Activated T-cell treated with anti-CD3 and anti-CD28 coated beads, Interleukin-2, amount 50 U/mL, for 72 hours (primary cell): Measurements from ENCODE around the gene NRM. TPM values are rescaled to one million over a fixed set of nuclear protein-coding genes. Genes with fewer than 3 reads are reported as not detected.
A peak's percentile ranks its signal among the peaks of the same experiment; 100 is the strongest.
"Not testable (repeated sequence)": the region's sequence is repeated elsewhere in the genome, so short reads cannot be mapped to it uniquely, and the experiment has no call there.

Experiments used
- ATAC-seq, 2 donors: fragments of 150-1000 bp; cut with Tn5 transposase; replicated peaks in 1 of 2; 2 replicates each; pipeline ENCODE4 v1.10.0; 2021; ENCODE audit warnings: moderate library complexity in 2 of 2, mild to moderate bottlenecking in 1 of 2
- DNase-seq, 2 donors: peaks; one replicate each; pipeline ENCODE4 v3.0.0; 2021 to 2022; ENCODE audit warnings: mixed read lengths in 1 of 2
- H3K27ac Mint-ChIP-seq: one replicate; pipeline ENCODE4 v1.8.0; 2022; ENCODE audit warnings: mild to moderate bottlenecking, moderate library complexity, mixed read lengths
- H3K27me3 Mint-ChIP-seq: one replicate; pipeline ENCODE4 v1.8.0; 2022; ENCODE audit warnings: low read depth, mixed read lengths
- H3K36me3 Mint-ChIP-seq, 2 donors: one replicate each; pipeline ENCODE4 v1.8.0; 2022; ENCODE audit warnings: mixed read lengths in 2 of 2, mild to moderate bottlenecking in 1 of 2; ENCODE audit not compliant: insufficient read depth in 2 of 2
- H3K4me1 Mint-ChIP-seq: one replicate; pipeline ENCODE4 v1.8.0; 2022; ENCODE audit warnings: low read depth, mixed read lengths
- H3K4me3 Mint-ChIP-seq, 2 donors: one replicate each; pipeline ENCODE4 v1.8.0; 2022; ENCODE audit warnings: mild to moderate bottlenecking in 2 of 2, mixed read lengths in 2 of 2, moderate library complexity in 2 of 2
- H3K9me3 Mint-ChIP-seq, 2 donors: one replicate each; pipeline ENCODE4 v1.8.0; 2022; ENCODE audit warnings: mixed read lengths in 2 of 2
- total RNA-seq, 2 donors: library from RNA; stranded (reverse); gene quantifications; one replicate each; pipeline ENCODE4 v1.2.3, GENCODE V29; 2022

The NRM gene
- total RNA-seq, 2 donors from 2014 or later, result 26.9 to 29.6 TPM

DNA sequence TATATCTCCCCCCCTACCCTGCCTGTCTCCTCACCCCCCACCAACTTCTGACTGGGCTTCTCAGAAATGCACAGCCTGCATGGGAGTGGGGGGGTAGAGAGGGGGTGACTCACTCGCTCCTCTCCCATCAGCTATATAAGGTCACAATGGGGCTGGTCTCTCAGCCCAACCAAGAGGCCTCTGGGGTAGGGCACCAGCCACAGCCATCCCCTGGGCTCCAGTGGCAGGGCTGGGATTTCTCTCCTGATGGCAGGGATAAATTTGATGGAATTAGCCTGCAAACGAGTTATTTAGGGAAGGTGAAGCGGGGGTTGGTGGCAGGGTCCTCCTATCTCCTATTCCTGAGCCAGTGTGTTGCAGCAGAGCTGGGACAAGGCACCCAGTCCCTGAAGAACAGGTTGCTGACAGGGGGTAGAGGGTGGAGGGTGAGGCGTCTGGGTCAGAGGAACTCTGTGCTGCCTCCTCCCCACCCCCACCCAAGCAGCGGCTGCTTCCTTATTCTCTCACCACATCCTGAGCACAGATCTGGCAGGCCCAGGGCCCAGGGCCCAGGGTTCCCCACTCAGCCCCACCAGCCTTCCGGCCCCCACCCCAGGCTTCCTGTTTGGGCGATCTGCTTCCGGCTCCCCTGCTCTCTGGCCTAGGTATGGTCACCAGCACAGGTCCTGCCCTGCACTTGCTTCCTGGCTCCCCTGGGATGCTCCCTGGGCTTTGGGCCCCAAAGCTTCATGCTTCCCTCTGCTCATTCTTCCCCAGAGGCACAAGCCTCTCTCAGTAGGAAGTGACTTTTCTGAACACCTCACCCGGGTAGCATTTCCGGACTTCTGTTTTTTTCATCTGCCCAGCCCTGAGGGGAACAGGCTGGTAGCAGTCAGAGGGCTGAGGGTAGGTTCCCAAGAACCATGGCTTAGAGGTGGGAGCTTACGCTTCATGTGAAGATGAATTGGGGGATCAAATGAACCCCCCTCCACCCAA is 8.4 kb downstream of the NRM start:
- ATAC-seq (peak; percentile 69 to 75), DNase-seq (peak; percentile 90)
- H3K4me3 Mint-ChIP-seq, result peak overlapping the region; percentile 96 to 98
- H3K27me3 Mint-ChIP-seq, result no peaks in the 10 kb centered on the region
- peaks cover 40 to 62% of the 10 kb centered on the region in 2 donors for H3K36me3 Mint-ChIP-seq
- peaks cover 33% of the 10 kb centered on the region for H3K4me1 Mint-ChIP-seq
- no peaks in the 10 kb centered on the region for H3K9me3 Mint-ChIP-seq
- H3K27ac Mint-ChIP-seq, result peak overlapping the region; percentile 94

- peak overlapping the region; percentile 96 to 98 for H3K4me3 Mint-ChIP-seq
- no peaks in the 10 kb centered on the region for H3K27me3 Mint-ChIP-seq
These were observed 9.0 kb downstream of the NRM start for GRCh38 chr6:30681766-30682142.

GRCh38 chr6:30679765-30680535 is 10.8 kb downstream of the NRM start:
- ATAC-seq (no peak), DNase-seq (no peak)
- no peaks in the 10 kb centered on the region for H3K27me3 Mint-ChIP-seq
- peaks cover 34 to 53% of the 10 kb centered on the region in 2 donors for H3K36me3 Mint-ChIP-seq
- peak overlapping the region; percentile 96 to 98 for H3K4me3 Mint-ChIP-seq
- no peaks in the 10 kb centered on the region for H3K9me3 Mint-ChIP-seq
- H3K4me1 Mint-ChIP-seq, result peaks cover 33% of the 10 kb centered on the region
- peak overlapping the region; percentile 89 for H3K27ac Mint-ChIP-seq

More at GRCh38 chr6:30681766-30682142, 9.0 kb downstream of the NRM start:
- ATAC-seq (peak in 1 of 2 donors; percentile 1), DNase-seq (peak in 1 of 2 donors; percentile 27)
- H3K9me3 Mint-ChIP-seq, result no peaks in the 10 kb centered on the region
- H3K4me1 Mint-ChIP-seq, result peaks cover 33% of the 10 kb centered on the region
- H3K36me3 Mint-ChIP-seq, result peaks cover 40 to 60% of the 10 kb centered on the region in 2 donors
- H3K27ac Mint-ChIP-seq, result peak overlapping the region; percentile 94

GRCh38 chr6:30678964-30679726 is 11.6 kb downstream of the NRM start:
- ATAC-seq (peak; percentile 49 to 50), DNase-seq (peak; percentile 90 to 96)
- Mint-ChIP-seq H3K9me3 (no peaks in the 10 kb centered on the region), H3K27me3 (no peaks in the 10 kb centered on the region), H3K4me1 (peaks cover 33% of the 10 kb centered on the region), H3K36me3 (peaks cover 31 to 48% of the 10 kb centered on the region in 2 donors), H3K4me3 (peak overlapping the region; percentile 96 to 98), H3K27ac (peak overlapping the region; percentile 89)

DNA sequence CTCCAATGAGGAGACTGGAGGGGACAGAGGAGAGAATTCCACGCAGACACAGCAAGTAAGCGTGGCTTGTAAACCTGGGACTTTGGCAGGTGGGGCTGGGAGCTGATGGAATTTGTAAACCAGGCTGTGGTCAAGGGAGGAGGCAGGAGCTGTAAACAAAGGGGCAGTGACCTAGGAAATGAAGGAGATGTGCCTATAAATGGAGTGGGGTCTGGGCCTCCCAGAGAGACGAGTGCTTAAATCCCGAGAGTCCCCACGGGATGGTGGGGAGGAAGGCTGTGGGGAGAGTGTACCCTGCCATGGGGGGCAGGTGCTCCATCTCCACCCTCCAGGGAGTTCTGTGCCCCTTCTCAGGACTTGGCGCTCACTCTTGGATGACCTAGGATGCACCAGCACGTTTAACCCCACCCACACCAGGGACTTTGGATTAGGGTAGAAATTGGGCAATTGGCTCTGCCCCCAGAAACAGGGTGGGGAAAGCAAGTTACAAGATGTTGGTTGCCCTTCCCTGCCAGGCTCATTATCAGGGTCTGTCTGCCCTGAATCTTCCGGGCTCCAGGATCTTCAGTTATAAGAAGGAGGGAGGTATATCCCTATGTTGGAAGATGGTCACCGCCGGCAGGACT is 14.0 kb downstream of the NRM start:
- H3K4me1 Mint-ChIP-seq, result peaks cover 45% of the 10 kb centered on the region
- ATAC-seq (no peak), DNase-seq (no peak)
- H3K9me3 Mint-ChIP-seq, result no peaks in the 10 kb centered on the region
- peak overlapping the region; percentile 17 for H3K27ac Mint-ChIP-seq
- H3K36me3 Mint-ChIP-seq, result peaks cover 17 to 36% of the 10 kb centered on the region in 2 donors
- H3K4me3 Mint-ChIP-seq, result no peak overlapping the region
- no peaks in the 10 kb centered on the region for H3K27me3 Mint-ChIP-seq

DNA sequence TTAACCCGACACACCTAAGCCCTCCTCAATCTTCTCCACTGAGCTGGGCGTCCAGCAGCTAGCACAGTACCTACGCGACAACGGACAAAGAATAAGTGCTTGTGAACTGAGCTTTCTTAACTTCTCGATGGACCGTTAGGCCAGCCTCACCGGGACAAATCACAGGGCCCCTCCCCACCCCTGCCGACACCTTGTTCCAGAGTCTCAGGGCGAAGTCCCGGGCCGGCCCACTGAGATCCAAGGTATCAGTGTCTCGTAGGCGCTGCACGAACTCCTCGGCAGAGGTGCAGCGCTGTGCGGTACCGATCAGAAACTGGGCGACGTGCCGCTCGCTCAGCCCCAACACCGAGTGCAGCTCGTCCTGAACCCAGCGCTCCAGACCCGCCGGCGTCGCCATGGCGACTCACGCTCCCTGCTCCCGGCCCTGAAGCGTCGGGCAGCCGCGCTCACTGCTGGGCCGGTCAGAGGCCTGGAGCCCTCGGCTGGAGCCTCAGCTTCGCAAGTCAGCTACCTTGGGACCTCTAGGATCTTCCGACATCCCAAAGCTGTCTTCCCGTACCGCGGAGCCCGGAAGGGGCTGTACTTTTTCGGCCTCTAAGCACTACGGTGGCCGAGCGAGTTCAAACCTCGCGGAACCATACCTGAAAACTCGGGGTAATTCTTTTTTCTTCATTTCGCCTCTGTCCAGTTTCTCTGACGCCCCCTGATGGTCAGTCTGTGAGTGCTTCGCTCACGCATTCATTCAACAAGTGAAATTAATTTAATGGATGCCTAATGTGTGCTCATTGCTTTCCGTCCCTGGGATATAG is 18.1 kb downstream of the NRM start, which contains the start of gene DHX16:
Gene DHX16 (minus strand): TSS at position 562 of the 809 bp plus-strand sequence. CDS start 165 bp downstream, at position 397.
- Mint-ChIP-seq H3K4me3 (peak within 1 kb of the TSS; percentile 88 to 90), H3K36me3 (peaks cover 11 to 16% of the 10 kb centered on the region in 2 donors), H3K27ac (peak within 1 kb of the TSS; percentile 93), H3K27me3 (no peaks in the 10 kb centered on the region), H3K4me1 (peaks cover 23% of the 10 kb centered on the region), H3K9me3 (no peaks in the 10 kb centered on the region)
- ATAC-seq (peak; percentile 86 to 87), DNase-seq (peak; percentile 92 to 94)

DNA sequence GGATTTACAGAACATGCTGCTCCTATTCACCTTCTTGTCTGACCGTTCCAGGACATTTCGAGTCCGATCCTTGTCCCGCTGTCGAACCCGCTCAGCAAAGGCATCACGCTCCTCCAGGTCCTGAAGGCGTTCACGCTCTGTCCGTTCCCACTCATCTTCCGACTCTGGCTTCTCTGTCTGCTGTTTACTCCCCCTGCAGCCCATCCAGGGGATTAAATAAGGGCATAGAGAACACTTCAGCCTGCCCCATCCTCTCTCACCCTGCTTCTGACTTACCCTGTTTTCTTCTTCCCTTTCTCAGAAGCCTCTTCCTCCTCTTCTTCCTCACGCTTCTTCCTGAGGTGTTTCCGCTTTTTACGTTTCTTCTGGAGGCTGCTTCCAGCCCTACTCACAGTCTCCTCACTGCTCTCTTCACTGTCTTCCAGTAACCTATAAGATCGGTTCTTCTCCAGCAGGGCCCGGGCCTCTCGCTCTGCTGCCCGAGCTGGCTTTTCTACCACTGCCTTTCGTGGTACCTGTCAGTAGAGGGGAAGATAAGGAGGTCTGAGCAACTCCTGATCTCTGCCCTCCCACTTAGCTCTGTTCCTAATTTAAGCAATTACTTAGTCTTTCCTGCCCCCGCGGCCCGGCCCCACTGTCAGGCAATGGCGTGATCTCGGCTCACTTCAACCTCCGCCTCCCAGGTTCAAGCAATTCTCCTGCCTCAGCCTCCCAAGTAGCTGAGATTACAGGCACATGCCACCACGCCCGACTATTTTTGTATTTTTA is 19.8 kb downstream of the NRM start:
- peaks cover 35% of the 10 kb centered on the region for H3K4me1 Mint-ChIP-seq
- peak overlapping the region; percentile 37 to 90 for H3K4me3 Mint-ChIP-seq
- ATAC-seq (no peak), DNase-seq (no peak)
- no peaks in the 10 kb centered on the region for H3K27me3 Mint-ChIP-seq
- H3K27ac Mint-ChIP-seq, result no peak overlapping the region
- peaks cover 3 to 12% of the 10 kb centered on the region in 2 donors for H3K36me3 Mint-ChIP-seq
- H3K9me3 Mint-ChIP-seq, result no peaks in the 10 kb centered on the region

DNA sequence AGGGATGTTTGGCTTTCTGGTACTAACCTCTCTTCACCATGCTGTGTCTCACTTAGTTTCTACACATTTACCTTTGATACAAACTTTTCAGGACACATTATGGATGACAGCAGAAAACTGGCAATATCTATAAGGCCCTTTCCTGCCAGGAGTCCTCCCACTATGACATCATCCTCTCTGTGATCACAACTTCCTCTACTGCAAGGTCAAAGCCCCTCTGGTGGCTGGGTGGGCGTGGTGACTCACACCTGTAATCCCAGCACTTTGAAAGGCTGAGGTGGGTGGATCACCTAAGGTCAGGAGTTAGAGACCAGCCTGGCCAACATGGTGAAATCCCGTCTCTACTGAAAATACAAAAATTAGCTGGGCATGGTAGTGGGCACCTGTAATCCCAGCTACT is 24.5 kb downstream of the NRM start:
- not testable (repeated sequence) for H3K27me3 Mint-ChIP-seq, H3K9me3 Mint-ChIP-seq
- peak; percentile 50 to 65 for DNase-seq
- Mint-ChIP-seq H3K4me3 (peak overlapping the region in 1 of 2 donors; percentile 30), H3K4me1 (peaks cover 22% of the 10 kb centered on the region), H3K27ac (peak overlapping the region; percentile 71), H3K36me3 (peaks cover 9 to 33% of the 10 kb centered on the region in 2 donors)
- peak; percentile 86 to 90 for ATAC-seq

DNA sequence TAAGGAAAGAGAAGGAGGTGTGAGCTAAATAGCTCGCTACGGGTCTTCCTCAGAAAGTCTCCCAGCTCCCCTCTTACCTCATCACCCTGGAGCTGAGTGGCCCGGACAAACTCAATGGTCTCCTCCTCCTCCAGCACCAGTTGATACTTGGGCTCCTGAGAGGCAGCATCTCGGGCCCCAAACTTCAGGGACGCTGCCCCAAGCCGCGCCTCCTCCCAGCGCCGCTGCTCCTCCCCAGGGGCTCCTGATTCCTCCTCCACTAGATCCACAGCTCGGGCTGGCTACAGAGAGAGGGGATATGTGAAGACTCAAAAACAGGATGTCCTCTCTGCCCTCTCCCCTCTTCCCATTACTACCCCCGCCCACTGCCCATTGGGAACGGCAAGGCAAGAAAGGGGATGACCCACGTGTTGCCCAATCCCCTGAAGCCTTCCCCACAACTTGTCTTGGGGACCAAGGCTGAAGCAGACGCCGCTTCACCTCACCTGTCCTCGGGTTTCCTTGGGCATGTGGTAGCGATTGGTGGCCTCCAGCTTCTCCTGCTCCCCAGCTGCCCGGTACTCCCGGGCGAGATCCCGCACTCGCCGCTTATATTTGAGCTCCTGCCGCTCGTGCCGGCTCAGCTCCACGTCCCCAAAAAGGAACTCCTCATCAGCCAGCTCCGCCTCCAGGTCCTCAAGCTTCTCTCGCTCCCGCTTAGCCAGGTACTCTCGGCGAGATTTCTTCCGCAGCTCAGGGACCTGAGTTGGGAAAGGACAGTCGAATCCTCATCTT is 25.6 kb downstream of the NRM start:
- H3K4me1 Mint-ChIP-seq, result peaks cover 16% of the 10 kb centered on the region

DNA sequence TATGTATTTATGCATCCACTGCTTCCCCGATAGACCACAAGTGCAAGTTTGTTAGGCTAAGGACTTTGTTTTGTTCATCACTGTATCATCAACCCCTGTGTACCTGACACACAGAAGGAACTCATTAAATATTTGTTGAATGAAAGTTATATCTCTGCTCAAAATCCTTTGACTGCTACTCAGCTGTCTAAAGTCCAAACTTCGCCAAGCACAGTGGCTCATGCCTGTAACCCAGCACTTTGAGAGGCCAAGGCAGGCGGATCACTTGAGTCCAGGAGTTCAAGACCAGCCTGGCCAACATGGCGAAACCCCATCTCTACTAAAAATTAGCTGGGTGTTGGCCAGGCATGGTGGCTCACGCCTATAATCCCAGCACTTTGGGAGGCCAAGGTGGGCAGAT is 32.9 kb downstream of the NRM start:
- DNase-seq, H3K4me1 Mint-ChIP-seq, ATAC-seq, H3K4me3 Mint-ChIP-seq, H3K27me3 Mint-ChIP-seq, H3K27ac Mint-ChIP-seq, H3K9me3 Mint-ChIP-seq: not testable (repeated sequence)
- H3K36me3 Mint-ChIP-seq, result peaks cover 10 to 43% of the 10 kb centered on the region in 2 donors

More for the DNA sequence above, 25.6 kb downstream of the NRM start:
- H3K27ac Mint-ChIP-seq, result no peak overlapping the region
- peaks cover 5 to 28% of the 10 kb centered on the region in 2 donors for H3K36me3 Mint-ChIP-seq
- no peaks in the 10 kb centered on the region for H3K27me3 Mint-ChIP-seq
- H3K9me3 Mint-ChIP-seq, result no peaks in the 10 kb centered on the region
- ATAC-seq (no peak), DNase-seq (no peak)
- H3K4me3 Mint-ChIP-seq, result no peak overlapping the region
